HG03520 (cell line): ENCODE results near the gene MTPN.
A peak's percentile ranks its signal among the peaks of the same experiment; 100 is the strongest.

Source experiments
- ATAC-seq: cut with Tn5 transposase; IDR thresholded peaks from one replicate; pipeline ENCODE4 v1.9.1; 2021; ENCODE audit warnings: mild to moderate bottlenecking, moderate library complexity; ENCODE audit not compliant: unreplicated experiment

MTPN gene

GRCh38 chr7:135899458-135900064 is 77.6 kb downstream of the MTPN start:
- ATAC-seq, result no peak

- ATAC-seq, result no peak
Observed at GRCh38 chr7:135898226-135898625, 78.9 kb downstream of the MTPN start.

GRCh38 chr7:135894816-135895215 is 82.3 kb downstream of the MTPN start:
- no peak for ATAC-seq

GRCh38 chr7:135889823-135890222 is 87.3 kb downstream of the MTPN start:
- no peak for ATAC-seq

GRCh38 chr7:135888740-135889139 is 88.4 kb downstream of the MTPN start:
- ATAC-seq, result no peak

GRCh38 chr7:135886345-135887132 is 90.6 kb downstream of the MTPN start:
- peak; percentile 71 for ATAC-seq

- no peak for ATAC-seq
Observed at GRCh38 chr7:135884495-135885232, 92.5 kb downstream of the MTPN start.

- ATAC-seq, result no peak
Observed at GRCh38 chr7:135879233-135879632, 97.9 kb downstream of the MTPN start.

- no peak for ATAC-seq
Observed at GRCh38 chr7:135878284-135878683, 98.9 kb downstream of the MTPN start.

GRCh38 chr7:135877805-135878204 is 99.4 kb downstream of the MTPN start:
- peak; percentile 88 for ATAC-seq
